GM23338 (cell line): ENCODE data around the gene GOLGA6B.
"Not testable (repeated sequence)": the region's sequence is repeated elsewhere in the genome, so short reads cannot be mapped to it uniquely, and the experiment has no call there.

Experiments
- EZH2 ChIP-seq: fragments of 200-600 bp; sonication (generic); IDR thresholded peaks from one replicate; pipeline ENCODE4 v1.8.0; 2017; ENCODE audit warnings: antibody characterized with exemption, mild to moderate bottlenecking, low read depth; ENCODE audit not compliant: unreplicated experiment
- TF ChIP-seq, protein P1 (sequence below), 2 experiments: fragments of 200-600 bp in 1 of 2; sonication (generic) in 1 of 2; conservative IDR thresholded peaks; 2 replicates each; pipeline versions ENCODE4 v1.5.1 to v1.6.1; 2016 to 2017; ENCODE audit warnings: antibody characterized with exemption in 2 of 2, low read depth in 2 of 2, mild to moderate bottlenecking in 2 of 2, moderate library complexity in 1 of 2

GRCh38 chr15:72639759-72640483 is 14.6 kb upstream of the GOLGA6B start:
- TF ChIP-seq EZH2, result not testable (repeated sequence)
- TF ChIP-seq, protein P1, sequence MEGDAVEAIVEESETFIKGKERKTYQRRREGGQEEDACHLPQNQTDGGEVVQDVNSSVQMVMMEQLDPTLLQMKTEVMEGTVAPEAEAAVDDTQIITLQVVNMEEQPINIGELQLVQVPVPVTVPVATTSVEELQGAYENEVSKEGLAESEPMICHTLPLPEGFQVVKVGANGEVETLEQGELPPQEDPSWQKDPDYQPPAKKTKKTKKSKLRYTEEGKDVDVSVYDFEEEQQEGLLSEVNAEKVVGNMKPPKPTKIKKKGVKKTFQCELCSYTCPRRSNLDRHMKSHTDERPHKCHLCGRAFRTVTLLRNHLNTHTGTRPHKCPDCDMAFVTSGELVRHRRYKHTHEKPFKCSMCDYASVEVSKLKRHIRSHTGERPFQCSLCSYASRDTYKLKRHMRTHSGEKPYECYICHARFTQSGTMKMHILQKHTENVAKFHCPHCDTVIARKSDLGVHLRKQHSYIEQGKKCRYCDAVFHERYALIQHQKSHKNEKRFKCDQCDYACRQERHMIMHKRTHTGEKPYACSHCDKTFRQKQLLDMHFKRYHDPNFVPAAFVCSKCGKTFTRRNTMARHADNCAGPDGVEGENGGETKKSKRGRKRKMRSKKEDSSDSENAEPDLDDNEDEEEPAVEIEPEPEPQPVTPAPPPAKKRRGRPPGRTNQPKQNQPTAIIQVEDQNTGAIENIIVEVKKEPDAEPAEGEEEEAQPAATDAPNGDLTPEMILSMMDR (conservative IDR thresholded peaks at IDR 0.05; ENCODE audit: low read depth in 2 of 2), result not testable (repeated sequence)
